K562 (cell line): ENCODE measurements around the gene TMEM131L.

ENCODE experiments used
- HCFC1 ChIP-seq: IDR thresholded peaks from 2 replicates; pipeline ENCODE4 v1.6.1; 2012; ENCODE audit warnings: low read depth, low read length, improper control_type of control experiment
- JUNB ChIP-seq: fragments of 450-650 bp; formaldehyde crosslinking; conservative IDR thresholded peaks from 2 replicates; pipeline ENCODE4 v1.4.0; 2020; ENCODE audit warnings: mild to moderate bottlenecking
- POLR2AphosphoS2 ChIP-seq: IDR thresholded peaks from 2 replicates; pipeline ENCODE4 v1.6.1; 2012; ENCODE audit warnings: low read length, improper control_type of control experiment
- RAD21 ChIP-seq, 2 experiments: fragments of 250-450 bp in 1 of 2; fragments of 450-650 bp in 1 of 2; sonication (Bioruptor Pico) in 1 of 2; formaldehyde crosslinking in 1 of 2; IDR thresholded peaks in 1 of 2; conservative IDR thresholded peaks in 1 of 2; 2 replicates each; pipeline versions ENCODE4 v1.4.0 to v1.8.0; 2020 to 2022; ENCODE audit warnings: mild to moderate bottlenecking in 2 of 2, moderate library complexity in 1 of 2
- SMARCA4 ChIP-seq: fragments of 450-650 bp; IDR thresholded peaks from 2 replicates; pipeline ENCODE4 v1.6.1; 2016
- USF2 ChIP-seq: sonication (generic); formaldehyde crosslinking; IDR thresholded peaks from 2 replicates; pipeline ENCODE4 v1.5.0; 2020; ENCODE audit warnings: missing genetic modification reagents
- TF ChIP-seq, protein P1 (sequence below), 3 experiments: IDR thresholded peaks in 2 of 3; conservative IDR thresholded peaks in 1 of 3; 2 replicates each; pipeline ENCODE4 v1.5.1; 2011 to 2012; ENCODE audit warnings: low read length in 3 of 3, mild to moderate bottlenecking in 3 of 3, control low read depth in 2 of 3, improper control_type of control experiment in 1 of 3, inconsistent platforms in 1 of 3, low read depth in 1 of 3, mixed read lengths in 1 of 3, moderate library complexity in 1 of 3; ENCODE audit not compliant: insufficient read depth in 2 of 3
- TF ChIP-seq, protein P2 (sequence below): sonication (generic); formaldehyde crosslinking; IDR thresholded peaks from 2 replicates; pipeline ENCODE4 v1.8.0; 2022; ENCODE audit warnings: missing genetic modification reagents, mild to moderate bottlenecking, borderline replicate concordance

DNA sequence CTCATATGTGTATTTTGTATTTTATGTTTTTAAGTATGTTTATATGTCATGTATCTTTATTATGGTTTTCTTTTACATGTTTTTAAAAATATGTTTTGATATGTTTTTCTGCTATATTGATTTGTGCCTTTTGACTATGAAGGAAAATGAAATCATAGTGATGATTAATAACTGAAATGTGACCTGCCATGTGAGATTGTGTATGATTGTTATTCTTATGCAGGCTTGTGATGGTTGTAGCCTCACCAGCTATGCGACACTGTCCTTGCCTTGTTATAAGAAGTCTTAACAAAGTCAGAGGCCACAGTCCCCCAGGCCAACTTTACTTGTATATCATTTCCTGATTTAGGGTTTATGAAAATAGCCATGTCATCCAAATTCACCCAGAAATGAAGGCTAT, 83.2 kb downstream of the TMEM131L start:
- TF ChIP-seq, protein P1, sequence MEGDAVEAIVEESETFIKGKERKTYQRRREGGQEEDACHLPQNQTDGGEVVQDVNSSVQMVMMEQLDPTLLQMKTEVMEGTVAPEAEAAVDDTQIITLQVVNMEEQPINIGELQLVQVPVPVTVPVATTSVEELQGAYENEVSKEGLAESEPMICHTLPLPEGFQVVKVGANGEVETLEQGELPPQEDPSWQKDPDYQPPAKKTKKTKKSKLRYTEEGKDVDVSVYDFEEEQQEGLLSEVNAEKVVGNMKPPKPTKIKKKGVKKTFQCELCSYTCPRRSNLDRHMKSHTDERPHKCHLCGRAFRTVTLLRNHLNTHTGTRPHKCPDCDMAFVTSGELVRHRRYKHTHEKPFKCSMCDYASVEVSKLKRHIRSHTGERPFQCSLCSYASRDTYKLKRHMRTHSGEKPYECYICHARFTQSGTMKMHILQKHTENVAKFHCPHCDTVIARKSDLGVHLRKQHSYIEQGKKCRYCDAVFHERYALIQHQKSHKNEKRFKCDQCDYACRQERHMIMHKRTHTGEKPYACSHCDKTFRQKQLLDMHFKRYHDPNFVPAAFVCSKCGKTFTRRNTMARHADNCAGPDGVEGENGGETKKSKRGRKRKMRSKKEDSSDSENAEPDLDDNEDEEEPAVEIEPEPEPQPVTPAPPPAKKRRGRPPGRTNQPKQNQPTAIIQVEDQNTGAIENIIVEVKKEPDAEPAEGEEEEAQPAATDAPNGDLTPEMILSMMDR (IDR thresholded peaks at IDR 0.05 in 2 of 3, conservative IDR thresholded peaks at IDR 0.05 in 1 of 3; ENCODE audit: insufficient read depth in 2 of 3, low read depth in 1 of 3, low read length in 3 of 3) = no peak
- no peak for TF ChIP-seq HCFC1
- TF ChIP-seq USF2 (CRISPR knock-in tag) = no peak
- TF ChIP-seq JUNB (CRISPR knock-in tag) = no peak
- TF ChIP-seq POLR2AphosphoS2 = no peak
- TF ChIP-seq SMARCA4 = no peak
- TF ChIP-seq, protein P2, sequence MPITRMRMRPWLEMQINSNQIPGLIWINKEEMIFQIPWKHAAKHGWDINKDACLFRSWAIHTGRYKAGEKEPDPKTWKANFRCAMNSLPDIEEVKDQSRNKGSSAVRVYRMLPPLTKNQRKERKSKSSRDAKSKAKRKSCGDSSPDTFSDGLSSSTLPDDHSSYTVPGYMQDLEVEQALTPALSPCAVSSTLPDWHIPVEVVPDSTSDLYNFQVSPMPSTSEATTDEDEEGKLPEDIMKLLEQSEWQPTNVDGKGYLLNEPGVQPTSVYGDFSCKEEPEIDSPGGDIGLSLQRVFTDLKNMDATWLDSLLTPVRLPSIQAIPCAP (CRISPR knock-in tag) = no peak
- no peak for TF ChIP-seq RAD21 (CRISPR knock-in tag; conservative IDR thresholded peaks at IDR 0.05 in 1 of 2, IDR thresholded peaks at IDR 0.05 in 1 of 2)
